NCI-H2227 treated with DMSO at 0.1 percent for 48 hours (cell line): ENCODE results near the gene PSMA5.
"Not testable (repeated sequence)": the region's sequence is repeated elsewhere in the genome, so short reads cannot be mapped to it uniquely, and the experiment has no call there.

Experiments used
- DNase-seq: peaks from one replicate; lab custom pipeline; 2025; lab: John Stamatoyannopoulos, UW

The PSMA5 gene

DNA sequence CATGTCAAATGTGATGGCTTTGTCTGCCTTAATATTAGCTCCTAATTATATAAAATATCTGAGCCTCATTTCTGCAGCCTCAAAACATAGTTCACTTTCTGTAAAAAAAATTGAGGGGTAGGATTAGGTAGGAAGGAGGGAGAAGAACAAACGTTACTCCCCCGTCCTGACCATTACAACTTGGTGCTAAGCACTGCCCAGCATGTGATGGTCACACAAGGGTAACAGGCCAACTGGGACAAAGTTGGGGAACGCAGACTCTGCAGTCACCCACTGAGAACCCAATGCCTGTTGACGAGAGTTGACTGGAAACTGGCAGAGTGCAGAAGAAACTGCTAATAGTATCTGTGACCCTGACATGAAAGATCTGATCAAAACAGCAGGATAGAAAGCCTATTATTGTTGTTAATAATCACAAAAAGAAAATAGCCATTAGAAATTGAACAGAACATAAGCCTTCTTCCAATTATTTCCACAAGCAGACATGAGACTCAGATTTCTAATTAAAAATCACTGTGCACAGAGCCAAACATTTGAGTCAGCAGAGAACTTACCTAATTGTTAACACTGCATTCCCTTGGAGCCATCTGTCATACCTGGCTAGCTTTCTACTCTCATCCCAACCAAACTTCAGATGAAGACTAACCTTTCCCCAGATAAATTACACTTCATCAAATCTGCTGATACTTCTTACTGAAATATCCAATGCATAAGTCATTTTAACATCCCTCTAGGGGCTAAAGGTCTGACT lies 34.0 kb downstream of the PSMA5 start:
- DNase-seq = no peak

DNA sequence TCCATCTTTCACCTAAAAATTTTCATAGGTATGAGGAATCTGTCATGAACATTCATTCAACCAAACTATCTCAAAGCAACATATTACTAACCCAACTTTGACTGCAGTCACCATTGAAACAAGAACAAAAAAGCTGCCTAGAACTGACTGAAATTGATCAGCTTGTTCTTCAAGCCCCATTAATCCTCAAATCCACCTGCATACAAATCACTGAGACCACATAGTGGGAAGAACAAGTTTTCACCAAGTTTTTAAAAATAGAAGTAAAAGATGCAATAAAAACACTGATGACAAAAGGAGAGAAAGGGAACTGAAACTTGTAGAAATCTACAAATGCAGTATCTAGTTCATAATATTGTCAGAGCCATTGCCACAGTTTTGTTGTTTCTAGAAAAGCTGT lies 34.6 kb downstream of the PSMA5 start:
- no peak for DNase-seq

DNA sequence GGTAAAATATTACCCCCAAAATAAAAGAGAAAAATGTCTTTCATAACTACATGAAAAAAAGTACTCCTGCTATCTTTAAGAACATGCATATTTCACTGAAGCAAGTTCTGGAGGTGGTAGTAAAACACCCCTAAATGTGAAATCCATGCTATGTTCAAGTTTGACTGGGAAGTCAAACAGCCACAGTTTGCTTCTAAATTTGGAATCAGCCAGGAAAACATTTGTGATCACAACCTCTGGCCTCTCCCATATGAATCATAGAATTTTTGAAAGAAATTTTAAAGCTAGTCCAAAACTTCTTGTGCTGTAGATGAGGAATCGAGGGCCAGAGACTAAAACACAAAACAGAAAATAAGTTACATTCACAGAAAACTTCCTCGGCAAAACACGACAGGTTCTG lies 35.1 kb downstream of the PSMA5 start:
- no peak for DNase-seq

DNA sequence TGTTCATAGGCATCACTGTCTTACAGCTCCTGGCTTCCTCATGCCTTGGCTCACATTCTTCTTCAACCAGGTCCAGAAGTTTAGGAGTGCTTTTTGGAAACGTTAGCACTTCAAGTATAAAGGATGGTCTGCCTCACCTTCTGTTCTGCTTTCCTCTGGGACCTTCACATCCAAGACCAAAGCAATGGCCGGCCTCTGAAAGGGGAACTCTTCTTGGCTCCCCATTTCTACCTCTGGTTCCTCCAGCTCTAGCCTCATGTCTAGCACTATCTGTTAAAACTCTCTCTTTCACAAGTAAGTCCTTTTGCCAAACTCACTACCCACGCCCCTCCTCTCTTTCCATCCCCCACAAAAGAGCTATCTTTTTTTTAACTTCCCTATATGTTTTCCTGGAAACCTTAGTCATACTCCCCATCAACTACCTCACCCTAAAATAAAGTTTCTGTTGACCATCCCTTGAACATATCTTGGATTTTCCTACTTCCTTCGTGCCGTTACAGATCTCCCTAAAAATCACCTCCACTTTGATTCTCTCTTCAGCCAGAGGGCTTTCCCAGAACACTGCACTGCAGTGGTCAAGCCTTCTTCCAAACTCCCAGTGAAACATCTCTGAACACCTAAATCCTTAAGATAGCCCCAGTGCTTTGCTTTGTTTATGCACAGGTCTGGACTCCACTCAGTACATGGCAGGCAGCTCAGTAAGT lies 36.5 kb downstream of the PSMA5 start:
- DNase-seq = no peak

DNA sequence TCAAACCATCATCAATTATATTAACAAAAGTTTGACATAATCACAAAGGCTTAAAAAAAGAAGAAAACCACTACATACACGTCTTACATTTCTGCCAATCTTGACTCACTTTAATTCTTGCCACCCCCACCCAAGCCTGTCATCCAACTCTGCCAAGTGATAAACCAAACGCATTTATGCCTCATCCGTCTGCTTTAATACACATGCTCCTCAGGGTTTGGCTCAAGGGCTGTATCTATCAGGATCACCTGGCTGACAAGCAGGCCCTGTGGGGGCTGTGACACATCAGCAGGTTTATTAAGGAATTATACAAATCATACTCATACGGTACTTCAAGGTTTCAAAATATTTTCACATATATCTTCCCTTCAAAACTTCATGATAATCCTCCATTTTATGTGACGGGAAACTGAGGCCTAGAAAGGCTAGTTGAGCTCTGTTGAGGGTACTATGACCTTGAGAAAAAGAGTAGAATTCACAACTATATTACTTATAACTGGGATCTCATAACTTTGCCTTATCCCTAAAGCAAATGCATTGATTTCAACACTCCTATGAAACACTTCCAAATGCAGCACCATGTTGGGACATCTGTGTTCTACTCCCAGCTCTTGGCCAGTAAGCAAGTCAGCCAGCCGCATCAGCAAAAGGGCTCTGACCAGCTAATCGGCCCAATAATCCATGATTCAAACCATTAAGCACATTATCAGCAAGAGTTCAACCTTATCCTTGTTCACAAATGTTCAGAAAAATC lies 37.2 kb downstream of the PSMA5 start:
- DNase-seq = no peak

DNA sequence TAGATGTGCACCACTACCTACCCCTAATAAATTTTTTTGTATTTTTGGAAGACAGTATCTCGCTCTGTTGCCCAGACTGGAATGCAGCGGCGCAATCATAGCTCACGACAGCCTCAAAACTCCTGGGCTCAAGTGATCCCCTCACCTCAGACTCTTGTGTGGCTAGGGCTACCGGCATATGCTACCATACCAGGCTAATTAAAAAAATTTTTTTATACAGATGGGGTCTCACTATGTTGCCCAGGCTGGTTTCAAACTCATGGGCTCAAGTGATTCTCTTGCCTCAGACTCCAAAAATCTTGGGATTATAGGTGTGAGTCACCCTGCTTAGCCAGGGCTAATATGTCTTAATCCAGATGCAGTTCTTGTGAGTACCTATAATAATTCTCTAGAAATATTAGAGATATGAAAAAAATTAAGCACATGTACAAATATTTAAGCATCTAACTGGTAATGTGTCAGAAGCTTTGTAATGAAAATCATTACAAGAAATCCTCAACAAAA lies 38.0 kb downstream of the PSMA5 start:
- no peak for DNase-seq

DNA sequence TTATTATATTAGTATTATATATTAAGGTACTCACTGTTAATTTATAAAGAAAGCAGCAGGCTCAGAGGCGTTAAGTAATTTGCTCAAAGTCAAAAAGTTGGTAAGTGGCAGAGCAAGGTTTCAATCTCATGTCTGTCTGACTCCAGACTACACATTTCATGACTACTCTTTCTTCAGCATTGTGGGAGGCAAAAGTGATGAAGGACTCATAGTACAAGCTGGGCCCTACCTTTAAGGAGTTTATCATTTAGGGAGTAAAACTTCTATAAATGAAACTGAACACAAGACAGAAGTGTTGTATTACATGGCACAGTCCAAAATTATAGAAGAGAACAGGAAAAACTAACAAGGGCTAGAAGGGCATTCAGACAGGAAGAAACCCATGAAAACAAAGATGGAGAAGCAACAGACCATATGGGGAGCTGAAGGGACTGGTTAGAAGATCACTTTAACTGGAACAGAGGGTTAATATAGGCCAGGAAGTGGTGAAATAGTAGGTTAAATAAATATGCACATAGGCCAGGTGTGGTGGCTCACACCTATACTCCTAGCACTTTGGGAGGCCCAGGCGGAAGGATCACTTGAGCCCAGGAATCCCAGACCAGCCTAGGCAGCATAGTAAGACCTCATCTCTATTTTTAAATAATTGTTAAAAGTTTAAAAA lies 40.1 kb downstream of the PSMA5 start:
- no peak for DNase-seq

DNA sequence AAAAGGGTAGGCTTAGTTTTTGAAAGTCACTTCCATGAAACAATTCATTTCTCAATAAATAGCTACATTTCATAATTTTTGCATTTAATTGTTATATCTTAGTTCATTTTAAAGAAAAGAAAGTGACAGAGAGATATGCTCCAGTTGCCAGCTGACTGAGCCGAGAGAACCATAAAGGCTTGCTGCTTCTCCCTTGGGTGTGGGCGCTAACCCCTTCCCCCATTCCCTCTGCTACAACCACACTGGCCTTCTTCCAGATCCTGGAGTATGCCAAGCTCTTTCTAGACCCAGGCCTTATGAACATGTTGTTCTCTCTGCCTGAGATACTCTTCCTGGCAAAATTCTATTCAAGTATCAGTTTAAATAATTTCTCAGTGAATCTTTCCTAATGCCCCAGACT lies 40.8 kb downstream of the PSMA5 start:
- DNase-seq = peak; percentile 4

DNA sequence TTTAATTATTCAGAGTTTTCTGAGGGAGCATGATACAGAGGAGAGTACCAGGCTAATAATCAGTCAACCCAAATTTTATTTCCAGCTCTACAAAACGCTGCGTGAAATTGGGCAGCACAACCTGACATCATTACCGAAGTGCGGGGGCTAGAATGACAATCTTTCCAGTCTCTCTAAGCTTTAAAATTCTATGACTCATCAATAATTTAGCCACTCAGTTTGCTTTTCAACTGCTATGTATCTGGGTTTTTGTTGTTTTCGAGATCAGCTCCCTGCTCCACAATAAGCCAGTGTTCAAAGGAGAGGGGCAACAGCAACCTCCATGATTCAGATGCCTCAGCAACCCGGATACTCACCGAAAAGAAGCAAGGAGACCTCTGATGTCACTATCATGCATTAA lies 42.4 kb downstream of the PSMA5 start:
- DNase-seq = no peak

DNA sequence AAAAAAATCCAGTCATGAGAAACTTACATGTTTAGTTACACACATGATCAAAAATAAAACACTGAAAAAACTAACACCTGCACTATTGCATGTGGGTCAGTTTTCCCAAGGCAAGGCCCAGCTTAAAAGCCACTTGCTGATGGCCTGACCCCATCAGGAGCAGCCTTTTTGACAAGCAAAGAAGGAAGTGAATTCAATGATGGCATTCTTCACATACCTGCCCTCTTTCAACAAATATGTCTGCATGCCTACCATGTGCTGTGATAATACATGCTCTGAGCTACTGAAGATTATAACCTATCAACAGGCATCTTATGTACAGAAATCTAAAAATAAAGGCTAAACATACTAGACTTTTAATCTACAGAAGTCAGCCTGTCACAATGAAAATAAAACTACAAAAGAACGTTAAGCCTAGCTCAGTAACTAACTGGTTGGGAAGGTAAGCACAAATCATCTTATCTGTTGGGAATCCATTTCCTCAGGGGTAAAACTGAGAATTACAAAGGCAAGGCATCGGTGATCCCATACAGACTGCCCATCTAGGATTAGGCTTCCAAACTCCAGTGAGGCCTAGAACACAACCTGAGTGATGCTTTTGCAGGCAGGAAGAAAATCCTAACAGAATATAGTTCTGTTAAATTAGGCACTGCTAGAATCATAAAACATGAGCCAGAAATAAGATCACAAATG lies 43.0 kb downstream of the PSMA5 start:
- no peak for DNase-seq

DNA sequence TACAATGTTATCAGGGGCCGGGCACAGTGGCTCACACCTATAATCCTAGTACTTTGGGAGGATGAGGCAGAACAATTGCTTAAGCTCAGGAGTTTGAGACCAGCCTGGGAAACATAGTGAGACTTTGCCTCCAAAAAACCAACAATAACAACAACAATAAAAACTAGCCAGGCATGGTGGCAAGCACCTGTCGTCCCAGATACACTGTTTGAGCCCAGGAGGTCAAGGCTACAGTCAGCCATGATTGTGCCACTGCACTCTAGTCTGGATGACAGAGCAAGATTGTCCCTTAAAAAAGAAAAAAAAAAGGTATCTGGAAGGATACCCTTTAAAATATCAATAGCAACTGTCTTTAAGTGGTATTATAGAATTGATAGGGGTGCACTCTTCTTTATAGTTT lies 44.7 kb downstream of the PSMA5 start:
- DNase-seq = no peak

DNA sequence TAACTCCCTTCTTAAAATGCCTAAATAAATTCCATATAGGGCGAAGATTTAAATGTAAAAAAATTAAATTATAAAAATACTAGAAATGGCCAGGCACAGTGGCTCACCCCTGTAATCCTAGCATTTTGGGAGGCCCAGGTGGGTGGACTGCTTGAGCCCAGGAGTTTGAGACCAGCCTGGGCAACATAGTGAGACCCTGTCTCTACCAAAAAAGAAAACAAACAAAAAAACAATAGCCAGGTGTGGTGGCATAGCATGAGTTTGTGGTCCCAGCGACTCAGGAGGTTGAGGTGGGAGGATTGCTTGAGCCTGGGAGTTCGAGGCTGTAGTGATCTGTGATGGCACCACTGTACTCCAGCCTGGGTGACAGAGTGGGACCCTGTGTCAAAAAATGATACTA lies 46.3 kb downstream of the PSMA5 start:
- no peak for DNase-seq

DNA sequence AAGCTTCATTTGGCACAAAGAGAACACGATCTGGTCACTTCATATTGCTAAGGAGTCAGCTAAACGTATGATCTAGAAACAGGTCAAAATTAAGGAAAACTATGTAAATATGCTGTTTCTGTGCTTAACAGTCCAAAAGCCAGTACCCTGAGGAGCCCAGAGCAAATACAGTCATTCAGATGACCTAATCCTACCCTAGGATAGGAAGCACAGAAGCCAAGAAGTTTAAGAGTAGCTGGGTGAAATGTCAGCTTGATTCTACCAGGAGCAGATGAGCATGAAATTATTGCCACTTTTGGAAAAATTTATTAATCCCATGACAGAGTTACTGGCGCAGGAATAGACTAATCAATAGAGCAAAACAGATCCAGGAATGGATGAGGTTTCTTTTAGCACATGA lies 46.8 kb downstream of the PSMA5 start:
- no peak for DNase-seq

DNA sequence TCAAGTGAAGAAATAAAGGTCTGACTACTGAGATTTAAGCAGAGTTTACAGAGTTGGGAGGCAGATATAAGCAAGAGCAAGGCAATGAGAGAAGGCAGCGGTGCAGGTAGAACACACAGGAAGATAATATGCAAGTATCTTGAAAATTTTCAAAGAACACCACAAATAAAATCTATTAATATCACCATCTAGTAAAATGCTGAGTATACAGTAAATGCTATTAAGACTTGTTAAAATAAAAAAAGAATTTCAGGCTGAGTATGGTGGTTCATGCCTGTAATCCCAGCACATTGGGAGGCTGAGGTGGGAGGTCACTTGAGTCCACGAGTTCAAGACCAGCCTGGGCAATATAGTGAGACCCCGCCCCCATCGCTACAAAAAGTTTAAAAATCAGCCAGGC lies 48.5 kb downstream of the PSMA5 start:
- DNase-seq = no peak

DNA sequence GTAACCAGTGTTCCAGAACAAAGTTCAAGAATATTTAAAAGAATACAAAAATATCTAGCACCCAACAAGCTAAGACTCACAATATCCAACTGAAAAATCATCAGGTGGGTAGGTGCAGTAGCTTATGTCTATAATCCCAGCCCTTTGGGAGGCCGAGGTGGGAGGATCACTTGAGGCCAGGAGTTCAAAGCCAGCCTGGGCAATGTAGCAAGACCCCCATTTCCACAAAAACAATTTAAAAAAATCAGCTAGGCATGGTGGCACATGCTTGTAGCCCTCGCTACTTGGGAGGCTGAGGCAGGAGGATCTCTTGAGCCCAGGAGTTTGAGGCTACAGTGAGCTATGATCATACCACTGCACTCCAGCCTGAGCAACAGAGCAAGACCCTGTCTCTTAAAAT lies 52.6 kb downstream of the PSMA5 start:
- DNase-seq = not testable (repeated sequence)

DNA sequence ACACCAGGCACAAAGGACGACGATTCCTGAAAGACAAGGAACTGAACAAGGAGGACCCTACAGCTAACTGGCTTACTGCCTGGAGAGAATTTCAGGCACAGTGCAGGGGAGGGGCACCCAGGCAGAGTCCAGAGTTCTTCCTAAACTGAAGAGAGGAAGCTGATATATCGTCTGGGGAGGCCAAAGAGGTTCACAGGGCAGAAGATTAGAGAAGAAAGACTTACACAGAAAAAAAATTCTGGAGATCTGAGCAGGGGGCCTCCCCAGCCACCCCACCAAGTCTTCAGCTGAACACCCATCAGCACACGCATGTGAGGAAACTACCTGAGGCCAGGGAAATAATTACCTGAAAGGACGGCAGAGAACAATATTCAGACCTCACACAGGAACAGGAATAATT lies 53.1 kb downstream of the PSMA5 start:
- DNase-seq = no peak

DNA sequence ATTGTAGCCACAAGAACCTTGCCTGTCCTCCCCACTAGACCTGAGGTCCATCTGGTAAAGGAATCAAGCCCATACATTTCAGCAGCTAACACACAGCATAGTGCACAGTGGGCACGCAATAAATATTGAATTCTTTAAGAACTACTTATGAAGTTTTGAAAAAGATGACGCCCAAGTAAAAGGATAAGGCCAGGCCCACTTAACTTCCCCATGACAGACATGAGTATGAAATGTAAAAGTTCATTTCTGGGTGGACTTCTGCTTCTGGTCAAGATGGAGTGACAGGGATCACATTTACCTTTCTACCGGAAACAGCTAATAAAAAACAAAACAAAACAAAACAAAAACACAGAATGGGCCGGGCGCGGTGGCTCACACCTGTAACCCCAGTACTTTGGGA lies 54.0 kb downstream of the PSMA5 start:
- no peak for DNase-seq

DNA sequence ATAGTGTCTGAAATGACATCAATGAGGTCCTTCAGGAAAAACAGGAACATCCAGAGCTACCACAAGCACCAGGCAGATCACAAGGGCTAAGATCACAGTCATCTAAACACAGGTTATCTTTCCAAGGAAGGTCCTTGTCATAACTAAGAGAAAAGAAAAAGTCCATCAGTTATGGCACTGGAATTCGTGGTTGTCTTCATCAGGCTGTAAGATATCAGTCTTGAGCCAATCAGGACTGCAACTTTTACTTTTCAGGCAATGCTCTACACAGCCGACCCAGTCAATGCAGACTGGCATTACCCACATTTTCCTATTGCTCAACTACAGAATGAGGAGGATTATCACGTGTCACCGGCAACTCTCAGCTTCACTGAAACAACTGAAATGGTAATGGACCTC lies 54.9 kb downstream of the PSMA5 start:
- DNase-seq = no peak

DNA sequence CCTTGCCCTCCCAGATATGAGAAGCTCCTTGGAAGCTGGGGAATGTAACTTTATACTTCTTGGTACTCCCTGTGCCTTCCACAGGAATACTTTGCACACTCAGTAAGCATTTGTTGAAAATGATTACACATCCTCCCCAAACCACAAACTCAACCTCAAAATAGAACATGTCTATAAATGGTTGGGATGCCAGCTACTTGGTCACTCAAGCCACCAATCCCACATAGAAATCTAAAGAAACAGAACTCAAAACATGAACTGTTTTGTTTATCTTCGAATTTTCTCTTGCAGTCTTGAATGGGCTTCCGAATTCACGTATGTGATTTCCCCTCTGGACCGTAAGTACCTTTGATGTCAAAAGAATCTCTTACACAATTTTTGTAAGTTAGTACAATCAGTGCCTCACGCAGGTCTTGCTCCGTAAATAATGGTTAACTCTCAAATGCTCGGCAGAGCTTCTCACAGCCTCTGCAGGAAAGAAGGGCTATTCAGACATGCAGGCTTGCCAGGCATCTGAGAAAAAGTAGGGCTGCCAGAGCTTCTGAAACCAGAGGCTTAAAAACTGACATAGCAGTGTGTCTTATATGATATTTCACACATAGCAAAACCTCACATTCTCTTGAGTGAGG lies 55.4 kb downstream of the PSMA5 start:
- no peak for DNase-seq

DNA sequence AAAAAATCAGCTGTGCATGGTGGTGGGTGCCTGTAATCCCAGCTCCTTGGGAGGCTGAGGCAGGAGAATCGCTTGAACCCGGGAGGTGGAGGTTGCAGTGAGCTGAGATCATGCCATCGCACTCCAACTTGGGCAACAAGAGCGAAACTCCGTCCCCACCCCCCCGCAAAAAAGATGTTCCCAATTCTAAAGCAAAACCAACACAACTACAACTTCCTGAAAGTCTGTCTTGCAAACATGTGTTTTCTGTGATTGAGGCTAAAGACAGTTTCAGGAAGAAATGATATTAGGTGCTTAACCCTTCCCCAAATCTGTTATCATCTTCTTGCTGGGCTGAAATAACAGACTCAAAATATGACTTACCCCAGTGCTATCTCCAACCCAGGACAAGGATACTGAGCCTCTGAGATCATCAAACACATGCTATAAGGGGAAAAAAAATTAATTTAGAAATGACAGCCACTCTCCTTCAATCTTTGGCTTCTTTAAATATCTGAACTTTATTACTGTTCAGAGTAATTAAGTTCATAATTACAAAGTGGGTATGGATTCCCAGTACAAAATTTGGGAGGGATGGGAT lies 57.0 kb downstream of the PSMA5 start:
- DNase-seq = no peak

DNA sequence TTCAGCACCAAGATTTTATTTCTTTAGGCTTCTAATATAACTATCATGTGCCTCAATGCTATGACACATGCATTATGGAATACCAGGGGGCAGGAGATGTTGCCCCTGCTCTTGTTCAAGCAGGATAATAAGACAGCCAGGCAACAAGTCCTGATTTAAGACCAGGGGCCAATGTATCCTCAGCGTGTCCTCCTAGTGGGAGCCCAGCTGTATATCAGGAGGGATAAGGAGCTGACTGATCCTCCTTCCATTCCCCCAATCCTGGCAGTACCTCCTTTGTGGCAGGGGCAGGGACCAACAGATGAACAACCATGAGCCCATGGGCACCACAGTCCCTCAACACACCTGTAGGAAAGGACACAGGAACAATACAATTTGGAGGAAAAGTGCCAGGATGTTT lies 57.8 kb downstream of the PSMA5 start:
- no peak for DNase-seq
